H1 (cell line): ENCODE measurements around the gene DLG5. TPM values are rescaled to one million over a fixed set of nuclear protein-coding genes. Genes with fewer than 3 reads are reported as not detected.

ENCODE experiments used
- CTCF ChIA-PET: fragments of 300-600 bp; sonication (Branson Sonifier 250); formaldehyde crosslinking; loops from one replicate; lab custom pipeline; 2021; ENCODE audit not compliant: partially characterized antibody; lab: Charles Lee
- POLR2A ChIA-PET: fragments of 300-600 bp; sonication (Branson Sonifier 250); formaldehyde crosslinking; loops from one replicate; lab custom pipeline; 2021; ENCODE audit warnings: inconsistent platforms; ENCODE audit not compliant: partially characterized antibody; lab: Charles Lee
- DNase-seq, 2 experiments: peaks; one replicate each; pipeline versions ENCODE4 v3.0.0 to v3.0.0-alpha.2; 2010 to 2022; ENCODE audit warnings: low spot score in 2 of 2, low read depth in 1 of 2, mixed read lengths in 1 of 2
- FAIRE-seq: peaks from 2 replicates; lab custom pipeline; 2011; peaks lifted over from hg19 to GRCh38; lab: Jason Lieb, UNC
- H2AFZ ChIP-seq: 2 replicates; pipeline ENCODE4 v1.8.1; 2012; ENCODE audit warnings: low read length, inconsistent platforms
- H2AK5ac ChIP-seq: 2 replicates; pipeline ENCODE4 v1.6.1; 2013; ENCODE audit warnings: low read depth, low read length
- H2BK120ac ChIP-seq: replicated peaks from 2 replicates; pipeline ENCODE3; 2013; ENCODE audit warnings: low read depth, low read length, inconsistent platforms
- H2BK12ac ChIP-seq: 2 replicates; pipeline ENCODE4 v1.6.1; 2013; ENCODE audit warnings: low read depth, low read length
- H2BK15ac ChIP-seq: 2 replicates; pipeline ENCODE4 v1.6.1; 2013; ENCODE audit warnings: low read length
- H2BK20ac ChIP-seq: 2 replicates; pipeline ENCODE4 v1.6.1; 2013; ENCODE audit warnings: low read length
- H2BK5ac ChIP-seq: 2 replicates; pipeline ENCODE4 v1.6.1; 2013; ENCODE audit warnings: low read depth, low read length
- H3K14ac ChIP-seq: 2 replicates; pipeline ENCODE4 v1.6.1; 2013; ENCODE audit warnings: inconsistent platforms; ENCODE audit not compliant: insufficient read length
- H3K18ac ChIP-seq: 2 replicates; pipeline ENCODE4 v1.6.1; 2013; ENCODE audit warnings: low read length; ENCODE audit errors: extremely low read depth
- H3K23ac ChIP-seq: 2 replicates; pipeline ENCODE4 v1.6.1; 2013; ENCODE audit warnings: inconsistent platforms; ENCODE audit not compliant: insufficient read length
- H3K23me2 ChIP-seq: 2 replicates; pipeline ENCODE4 v1.6.1; 2013; ENCODE audit warnings: low read depth, low read length
- H3K27ac ChIP-seq: 2 replicates; pipeline ENCODE4 v1.6.1; 2011; ENCODE audit warnings: low read depth, low read length, inconsistent platforms
- H3K27me3 ChIP-seq, 4 experiments: replicated peaks in 1 of 4; 1 replicate in 1 of 4; 2 replicates in 3 of 4; pipeline versions ENCODE4 v1.6.1 to v1.8.1; 2011 to 2013; ENCODE audit warnings: low read length in 3 of 4, mild to moderate bottlenecking in 3 of 4, inconsistent platforms in 2 of 4, mixed read lengths in 2 of 4, moderate library complexity in 1 of 4; ENCODE audit not compliant: control insufficient read depth in 3 of 4, insufficient read depth in 3 of 4; ENCODE audit errors: extremely low read depth in 1 of 4
- H3K36me3 ChIP-seq, 4 experiments: 2 replicates each; pipeline versions ENCODE4 v1.6.1 to v1.8.1; 2011 to 2013; ENCODE audit warnings: mild to moderate bottlenecking in 4 of 4, low read length in 3 of 4, moderate library complexity in 2 of 4, control low read depth in 1 of 4, inconsistent platforms in 1 of 4; ENCODE audit not compliant: insufficient read depth in 4 of 4, control insufficient read depth in 2 of 4
- H3K4ac ChIP-seq: replicated peaks from 2 replicates; pipeline ENCODE3; 2013; ENCODE audit warnings: low read length, low read depth, mixed read lengths, inconsistent platforms; ENCODE audit not compliant: insufficient read length
- H3K4me1 ChIP-seq, 4 experiments: replicated peaks in 1 of 4; 1 replicate in 1 of 4; 2 replicates in 3 of 4; pipeline versions ENCODE4 v1.6.1 to v1.8.1; 2011 to 2013; ENCODE audit warnings: low read length in 3 of 4, inconsistent platforms in 2 of 4, mixed read lengths in 1 of 4; ENCODE audit not compliant: insufficient read depth in 4 of 4, control insufficient read depth in 3 of 4
- H3K4me2 ChIP-seq, 2 experiments: 2 replicates each; pipeline versions ENCODE4 v1.6.1 to v1.8.1; 2011 to 2013; ENCODE audit warnings: low read depth in 2 of 2, low read length in 2 of 2, control low read depth in 1 of 2, inconsistent platforms in 1 of 2, mild to moderate bottlenecking in 1 of 2; ENCODE audit not compliant: insufficient read depth in 1 of 2
- H3K4me3 ChIP-seq, 4 experiments: fragments of 200-600, 300-600 bp in 1 of 4; sonication (generic), shearing (Covaris generic), sonication (Bioruptor Twin) in 1 of 4; 2 replicates each; pipeline versions ENCODE4 v1.5.1 to v1.8.1; 2011 to 2016; ENCODE audit warnings: low read length in 4 of 4, low read depth in 3 of 4, control low read depth in 2 of 4, inconsistent platforms in 2 of 4, mild to moderate bottlenecking in 2 of 4, mixed read lengths in 1 of 4, moderate library complexity in 1 of 4; ENCODE audit not compliant: insufficient read depth in 2 of 4; ENCODE audit errors: extremely low read depth in 1 of 4
- H3K56ac ChIP-seq: replicated peaks from 2 replicates; pipeline ENCODE3; 2013; ENCODE audit warnings: low read depth, mild to moderate bottlenecking, mixed read lengths, low read length, inconsistent platforms; ENCODE audit not compliant: insufficient read length
- H3K79me1 ChIP-seq: 2 replicates; pipeline ENCODE4 v1.6.1; 2013; ENCODE audit warnings: low read depth, low read length, control low read depth
- H3K79me2 ChIP-seq, 2 experiments: 2 replicates each; pipeline versions ENCODE4 v1.6.1 to v1.8.1; 2012 to 2013; ENCODE audit warnings: low read length in 2 of 2, mild to moderate bottlenecking in 2 of 2, inconsistent platforms in 1 of 2; ENCODE audit not compliant: insufficient read depth in 2 of 2, control insufficient read depth in 1 of 2
- H3K9ac ChIP-seq, 4 experiments: replicated peaks in 1 of 4; 1 replicate in 1 of 4; 2 replicates in 3 of 4; pipeline versions ENCODE4 v1.6.1 to v1.8.1; 2011 to 2013; ENCODE audit warnings: low read depth in 3 of 4, low read length in 3 of 4, control low read depth in 2 of 4, mild to moderate bottlenecking in 2 of 4, moderate library complexity in 2 of 4, inconsistent platforms in 1 of 4; ENCODE audit errors: extremely low read depth in 1 of 4
- H3K9me3 ChIP-seq, 2 experiments: 2 replicates each; pipeline versions ENCODE4 v1.6.1 to v1.8.1; 2012 to 2013; ENCODE audit warnings: mild to moderate bottlenecking in 2 of 2, moderate library complexity in 2 of 2, control low read depth in 1 of 2, inconsistent platforms in 1 of 2, low read depth in 1 of 2, low read length in 1 of 2, mixed read lengths in 1 of 2; ENCODE audit not compliant: insufficient read depth in 2 of 2
- H4K20me1 ChIP-seq, 2 experiments: replicated peaks in 1 of 2; 2 replicates each; pipeline versions ENCODE3 to v1.8.1; 2011 to 2013; ENCODE audit warnings: inconsistent platforms in 2 of 2, low read length in 2 of 2, mild to moderate bottlenecking in 1 of 2; ENCODE audit not compliant: insufficient read depth in 2 of 2, control insufficient read depth in 1 of 2
- H4K5ac ChIP-seq: 2 replicates; pipeline ENCODE4 v1.6.1; 2013; ENCODE audit warnings: low read length, low read depth, mixed read lengths, inconsistent platforms; ENCODE audit not compliant: insufficient read length
- H4K8ac ChIP-seq: 2 replicates; pipeline ENCODE4 v1.8.0; 2013; ENCODE audit warnings: mild to moderate bottlenecking, moderate library complexity, low read length, inconsistent platforms; ENCODE audit not compliant: insufficient read depth; ENCODE audit errors: extremely low read depth
- H4K91ac ChIP-seq: replicated peaks from 2 replicates; pipeline ENCODE3; 2013; ENCODE audit warnings: low read length, mixed read lengths, inconsistent platforms; ENCODE audit not compliant: insufficient read length
- CHD2 ChIP-seq: IDR thresholded peaks from 2 replicates; pipeline ENCODE4 v1.6.1; 2012; ENCODE audit warnings: low read length, improper control_type of control experiment
- EP300 ChIP-seq, 2 experiments: IDR thresholded peaks; 1 replicate in 1 of 2; 2 replicates in 1 of 2; pipeline ENCODE4 v1.6.1; 2011 to 2012; ENCODE audit warnings: low read depth in 2 of 2, low read length in 2 of 2, mild to moderate bottlenecking in 2 of 2, borderline replicate concordance in 1 of 2, inconsistent platforms in 1 of 2, moderate library complexity in 1 of 2
- EZH2 ChIP-seq: fragments of 200-600 bp; sonication (generic); IDR thresholded peaks from 2 replicates; pipeline ENCODE4 v1.7.1; 2012; ENCODE audit warnings: low read depth, mild to moderate bottlenecking, moderate library complexity, low read length, inconsistent platforms; ENCODE audit not compliant: severe bottlenecking
- GABPA ChIP-seq: IDR thresholded peaks from 2 replicates; pipeline ENCODE4 v1.6.1; 2011; ENCODE audit warnings: mild to moderate bottlenecking, low read length, moderate library complexity, borderline replicate concordance; ENCODE audit not compliant: insufficient read depth
- GTF2F1 ChIP-seq: IDR thresholded peaks from 2 replicates; pipeline ENCODE4 v1.6.1; 2012; ENCODE audit warnings: low read depth, low read length, improper control_type of control experiment, borderline replicate concordance
- JUN ChIP-seq: IDR thresholded peaks from 2 replicates; pipeline ENCODE4 v1.6.1; 2011; ENCODE audit warnings: low read depth, mild to moderate bottlenecking, improper control_type of control experiment, low read length
- KDM1A ChIP-seq: fragments of 200-600, 300-600 bp; sonication (generic); IDR thresholded peaks from 2 replicates; pipeline ENCODE4 v1.7.1; 2016; ENCODE audit warnings: mild to moderate bottlenecking, low read length, borderline replicate concordance
- KDM5A ChIP-seq: fragments of 200-600 bp; IDR thresholded peaks from 2 replicates; pipeline ENCODE4 v1.7.1; 2012; ENCODE audit warnings: mild to moderate bottlenecking, low read length, inconsistent platforms, mixed read lengths
- RAD21 ChIP-seq, 2 experiments: IDR thresholded peaks in 1 of 2; conservative IDR thresholded peaks in 1 of 2; 2 replicates each; pipeline ENCODE4 v1.6.1; 2011; ENCODE audit warnings: low read depth in 2 of 2, low read length in 2 of 2, improper control_type of control experiment in 1 of 2, inconsistent platforms in 1 of 2, mild to moderate bottlenecking in 1 of 2, moderate library complexity in 1 of 2
- SRF ChIP-seq: IDR thresholded peaks from 2 replicates; pipeline ENCODE4 v1.6.1; 2011; ENCODE audit warnings: mild to moderate bottlenecking, low read depth, low read length, moderate library complexity
- TEAD4 ChIP-seq: IDR thresholded peaks from 2 replicates; pipeline ENCODE4 v1.6.1; 2012; ENCODE audit warnings: low read depth, low read length, inconsistent platforms, mixed read lengths
- WGBS, 2 experiments: shearing (Covaris generic) in 1 of 2; methylation state at CpG; one replicate each; pipeline versions ENCODE4 v1.1.6 to v1.1.7; 2013 to 2015; ENCODE audit warnings: low lambda C conversion rate in 2 of 2, mixed read lengths in 2 of 2, inconsistent platforms in 1 of 2, low coverage in 1 of 2, missing lambda C conversion rate in 1 of 2; ENCODE audit not compliant: insufficient replicate concordance in 2 of 2, insufficient coverage in 1 of 2, insufficient read length in 1 of 2; ENCODE audit errors: extremely low coverage in 1 of 2, missing lambda C conversion rate in 1 of 2; 5-methylcytosine and 5-hydroxymethylcytosine counted together
- polyA plus RNA-seq, 7 experiments: library from polyadenylated mRNA; depleted of rRNA in 3 of 7; stranded (reverse) in 5 of 7; unstranded in 2 of 7; fragments of >200 nt in 5 of 7; fragments of 200-250 nt in 2 of 7; gene quantifications; 1 replicate in 5 of 7; 2 replicates in 1 of 7; 4 replicates in 1 of 7; pipeline versions ENCODE4 v1.2.1 to v1.2.3, GENCODE V29; 2011 to 2013; ENCODE audit warnings: missing spikeins in 2 of 7, mixed read lengths in 2 of 7
- total RNA-seq: library from RNA; stranded (reverse); fragmentation: NEBNext Ultra II Directional; extraction: Animal tissue kit (Norgen Biotek cat#: 25700); gene quantifications from 2 replicates; pipeline ENCODE4 v1.2.1, GENCODE V29; 2021

Gene DLG5
- total and polyA plus RNA-seq, 2 of the 8 experiments (the other 6 are each of a cell fraction or from before 2014, with no cell fraction given) = 15.6 to 71.4 TPM

GRCh38 chr10:77770081-77770867 is 156.3 kb downstream of the DLG5 start:
- H2BK12ac ChIP-seq = no peak overlapping the region
- 80% methylated on average over 18 of the region's 18 CpGs; no CpG with 5 or more reads in 1 of the 2 experiments for WGBS, 2 experiments
- H3K56ac ChIP-seq = no peak overlapping the region
- H3K27ac ChIP-seq = no peak overlapping the region
- H3K14ac ChIP-seq = no peak overlapping the region
- no peak overlapping the region for H4K91ac ChIP-seq
- no peak overlapping the region for H2BK120ac ChIP-seq
- ChIA-PET CTCF (interaction anchor here (0.9 to 3.6 kb wide), 7 partner anchors 9 to 265 kb away, joined by 3 to 20 read pairs (median 4); no protein-coding TSS in a partner anchor), POLR2A (interaction anchor here (0.7 to 1.6 kb wide), 2 partner anchors 37 to 59 kb away, joined by 3 to 5 read pairs; no protein-coding TSS in a partner anchor)
- H3K18ac ChIP-seq = no peak overlapping the region
- H3K27me3 ChIP-seq = no peaks in the 10 kb centered on the region
- no peak overlapping the region; the same call in 1 of the 2 replicates for H4K8ac ChIP-seq
- no peak overlapping the region for H2BK15ac ChIP-seq
- no peak for DNase-seq
- no peak overlapping the region for H4K5ac ChIP-seq
- H3K4me3 ChIP-seq = no peak overlapping the region
- H3K4ac ChIP-seq = no peak overlapping the region
- no peak overlapping the region for H2AFZ ChIP-seq
- FAIRE-seq = no peak
- no peaks in the 10 kb centered on the region for H3K79me2 ChIP-seq
- H3K23me2 ChIP-seq = no peaks in the 10 kb centered on the region; the same call in 1 of the 2 replicates
- H2BK20ac ChIP-seq = no peak overlapping the region
- H2BK5ac ChIP-seq = no peak overlapping the region
- no peak overlapping the region for H3K9ac ChIP-seq
- H2AK5ac ChIP-seq = no peak overlapping the region
- no peaks in the 10 kb centered on the region for H3K36me3 ChIP-seq
- H3K79me1 ChIP-seq = no peaks in the 10 kb centered on the region
- no peaks in the 10 kb centered on the region for H3K9me3 ChIP-seq
- no peaks in the 10 kb centered on the region for H3K4me1 ChIP-seq
- H3K23ac ChIP-seq = no peak overlapping the region
- no peaks in the 10 kb centered on the region for H4K20me1 ChIP-seq
- H3K4me2 ChIP-seq = no peak overlapping the region
- TF ChIP-seq GABPA (no peak), EZH2 (no peak), KDM5A (no peak), TEAD4 (no peak), RAD21 (IDR thresholded peaks at IDR 0.05 in 1 of 2, conservative IDR thresholded peaks at IDR 0.05 in 1 of 2; ENCODE audit: low read depth in 2 of 2, low read length in 2 of 2) (no peak), CHD2 (no peak), GTF2F1 (no peak), SRF (no peak), JUN (no peak), KDM1A (no peak), EP300 (IDR thresholded peaks at IDR 0.05; ENCODE audit: borderline replicate concordance in 1 of 2, low read depth in 2 of 2, low read length in 2 of 2) (no peak)
